Activated CD4-positive, alpha-beta T cell treated with anti-CD3 and anti-CD28 coated beads, Interleukin-2, amount 10 ng/mL, durations not matched to agents 24 days and 14 days (primary cell): Measurements from ENCODE around the gene MYMX. TPM values are rescaled to one million over a fixed set of nuclear protein-coding genes. Genes with fewer than 3 reads are reported as not detected.
A peak's percentile ranks its signal among the peaks of the same experiment; 100 is the strongest.

ENCODE experiments used
- DNase-seq: peaks from one replicate; pipeline ENCODE4 v3.0.0; 2022
- H3K27ac Mint-ChIP-seq: one replicate; pipeline ENCODE4 v1.8.0; 2022; ENCODE audit warnings: mild to moderate bottlenecking, mixed read lengths
- H3K27me3 Mint-ChIP-seq: one replicate; pipeline ENCODE4 v1.8.0; 2022; ENCODE audit warnings: mixed read lengths
- H3K36me3 Mint-ChIP-seq: one replicate; pipeline ENCODE4 v1.8.0; 2022; ENCODE audit warnings: low read depth, mild to moderate bottlenecking, mixed read lengths
- H3K4me1 Mint-ChIP-seq: one replicate; pipeline ENCODE4 v1.8.0; 2021; ENCODE audit warnings: mixed read lengths
- H3K4me3 Mint-ChIP-seq: one replicate; pipeline ENCODE4 v1.8.0; 2022; ENCODE audit warnings: mild to moderate bottlenecking, moderate library complexity, mixed read lengths
- H3K9me3 Mint-ChIP-seq: one replicate; pipeline ENCODE4 v1.8.0; 2021; ENCODE audit warnings: mixed read lengths
- intact Hi-C: fragments of 100-400 bp; cut with micrococcal nuclease; formaldehyde crosslinking; loops from one replicate; pipeline ENCODE4 v1.15.1; 2023
- total RNA-seq: library from RNA; stranded (reverse); gene quantifications from 2 replicates; pipeline ENCODE4 v1.2.3, GENCODE V29; 2022

The MYMX gene
- total RNA-seq, 1 donor from 2014 or later: not detected

- H3K9me3 Mint-ChIP-seq: no peaks in the 10 kb centered on the region
- peaks cover 60% of the 10 kb centered on the region for H3K4me1 Mint-ChIP-seq
- peaks cover 76% of the 10 kb centered on the region for H3K36me3 Mint-ChIP-seq
- H3K4me3 Mint-ChIP-seq: peak overlapping the region; percentile 86
- peak overlapping the region; percentile 94 for H3K27ac Mint-ChIP-seq
- intact Hi-C loops: no loop called here
- DNase-seq: no peak
- no peaks in the 10 kb centered on the region for H3K27me3 Mint-ChIP-seq
Measured at GRCh38 chr6:44258325-44258863, 41.7 kb downstream of the MYMX start.

- Mint-ChIP-seq H3K4me1 (peaks cover 59% of the 10 kb centered on the region), H3K27me3 (no peaks in the 10 kb centered on the region), H3K9me3 (no peaks in the 10 kb centered on the region), H3K27ac (peak overlapping the region; percentile 94), H3K4me3 (no peak overlapping the region), H3K36me3 (peaks cover 74% of the 10 kb centered on the region)
- intact Hi-C loops: no loop called here
- DNase-seq: no peak
Measured at GRCh38 chr6:44258921-44259320, 42.2 kb downstream of the MYMX start.

GRCh38 chr6:44260011-44260410 is 43.3 kb downstream of the MYMX start:
- no peak overlapping the region for H3K27ac Mint-ChIP-seq
- intact Hi-C loops: no loop called here
- no peaks in the 10 kb centered on the region for H3K9me3 Mint-ChIP-seq
- no peak for DNase-seq
- peaks cover 60% of the 10 kb centered on the region for H3K4me1 Mint-ChIP-seq
- H3K4me3 Mint-ChIP-seq: no peak overlapping the region
- no peaks in the 10 kb centered on the region for H3K27me3 Mint-ChIP-seq
- peaks cover 69% of the 10 kb centered on the region for H3K36me3 Mint-ChIP-seq

DNA sequence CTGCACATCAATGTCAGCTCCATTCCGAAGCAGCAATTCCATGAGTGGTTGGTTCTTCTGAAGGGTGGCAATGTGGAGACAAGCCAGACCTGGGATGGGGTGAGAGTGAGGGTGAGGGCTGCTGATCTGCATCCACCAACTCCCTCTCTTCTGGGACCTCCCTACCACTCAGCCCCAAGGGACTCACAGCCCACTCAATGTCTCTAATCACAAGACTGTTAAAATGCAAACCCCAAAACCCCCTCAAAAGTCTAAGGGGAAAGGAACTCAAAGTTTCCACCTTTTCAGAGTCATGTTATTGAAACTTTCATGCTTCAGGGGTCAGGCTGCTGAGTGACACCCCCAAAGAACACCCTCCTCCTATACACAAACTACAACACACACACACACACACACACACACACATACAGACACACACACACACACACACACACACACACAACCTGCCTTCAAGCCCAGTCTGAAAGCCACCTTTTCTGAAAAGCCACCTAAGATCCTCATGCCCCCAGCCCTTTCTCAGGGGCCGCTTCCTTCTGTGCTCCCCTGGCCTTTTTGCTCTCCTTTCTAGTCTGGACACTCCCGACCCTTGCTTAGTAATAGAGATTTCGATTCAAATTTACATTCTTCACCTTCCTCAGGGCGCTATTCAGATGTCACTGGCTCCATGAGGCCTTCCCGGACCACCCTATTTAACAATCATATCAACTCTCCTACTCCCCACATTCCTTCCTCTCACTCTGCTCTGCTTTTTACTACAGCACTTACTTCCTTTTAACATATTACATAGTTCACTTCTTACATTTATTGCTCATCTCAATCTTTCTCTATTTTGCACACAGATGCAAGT is 43.9 kb downstream of the MYMX start:
- Mint-ChIP-seq H3K4me1 (peaks cover 53% of the 10 kb centered on the region), H3K4me3 (peak overlapping the region; percentile 5), H3K27me3 (no peaks in the 10 kb centered on the region), H3K27ac (peak overlapping the region; percentile 12), H3K9me3 (no peaks in the 10 kb centered on the region), H3K36me3 (peaks cover 62% of the 10 kb centered on the region)
- intact Hi-C loops: no loop called here
- DNase-seq: no peak

DNA sequence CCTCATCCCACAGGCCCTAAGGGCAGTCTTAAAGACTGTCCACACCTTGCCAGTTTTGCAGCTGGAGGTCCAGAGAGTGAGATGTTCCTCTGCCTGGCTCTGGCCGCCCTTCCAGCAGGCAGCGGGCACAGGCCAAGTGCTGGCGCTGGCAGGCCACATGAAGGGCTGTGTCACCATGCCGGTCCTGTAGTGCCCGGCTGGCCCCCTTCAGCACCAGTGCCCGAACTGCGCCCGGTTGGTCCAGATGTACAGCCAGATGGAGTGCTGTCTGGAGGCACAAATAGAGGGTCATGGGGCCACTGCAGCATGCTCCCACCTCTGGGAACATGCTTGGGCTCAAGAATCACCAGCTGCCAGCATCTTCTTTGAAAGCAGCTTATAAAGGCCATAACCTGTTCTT is 44.9 kb downstream of the MYMX start:
- intact Hi-C loops: no loop called here
- no peak for DNase-seq
- H3K9me3 Mint-ChIP-seq: no peaks in the 10 kb centered on the region
- H3K27me3 Mint-ChIP-seq: no peaks in the 10 kb centered on the region
- peaks cover 56% of the 10 kb centered on the region for H3K36me3 Mint-ChIP-seq
- H3K4me1 Mint-ChIP-seq: peaks cover 52% of the 10 kb centered on the region
- H3K27ac Mint-ChIP-seq: peak overlapping the region; percentile 97
- H3K4me3 Mint-ChIP-seq: no peak overlapping the region

GRCh38 chr6:44262467-44263353 is 46.0 kb downstream of the MYMX start:
- Mint-ChIP-seq H3K27me3 (no peaks in the 10 kb centered on the region), H3K9me3 (no peaks in the 10 kb centered on the region), H3K4me3 (peak overlapping the region; percentile 100), H3K4me1 (peaks cover 57% of the 10 kb centered on the region), H3K27ac (peak overlapping the region; percentile 97), H3K36me3 (peaks cover 51% of the 10 kb centered on the region)
- no peak for DNase-seq
- intact Hi-C loops: loop anchor here (1.0 kb wide), 1 partner anchor 7 kb away; no protein-coding TSS in a partner anchor

DNA sequence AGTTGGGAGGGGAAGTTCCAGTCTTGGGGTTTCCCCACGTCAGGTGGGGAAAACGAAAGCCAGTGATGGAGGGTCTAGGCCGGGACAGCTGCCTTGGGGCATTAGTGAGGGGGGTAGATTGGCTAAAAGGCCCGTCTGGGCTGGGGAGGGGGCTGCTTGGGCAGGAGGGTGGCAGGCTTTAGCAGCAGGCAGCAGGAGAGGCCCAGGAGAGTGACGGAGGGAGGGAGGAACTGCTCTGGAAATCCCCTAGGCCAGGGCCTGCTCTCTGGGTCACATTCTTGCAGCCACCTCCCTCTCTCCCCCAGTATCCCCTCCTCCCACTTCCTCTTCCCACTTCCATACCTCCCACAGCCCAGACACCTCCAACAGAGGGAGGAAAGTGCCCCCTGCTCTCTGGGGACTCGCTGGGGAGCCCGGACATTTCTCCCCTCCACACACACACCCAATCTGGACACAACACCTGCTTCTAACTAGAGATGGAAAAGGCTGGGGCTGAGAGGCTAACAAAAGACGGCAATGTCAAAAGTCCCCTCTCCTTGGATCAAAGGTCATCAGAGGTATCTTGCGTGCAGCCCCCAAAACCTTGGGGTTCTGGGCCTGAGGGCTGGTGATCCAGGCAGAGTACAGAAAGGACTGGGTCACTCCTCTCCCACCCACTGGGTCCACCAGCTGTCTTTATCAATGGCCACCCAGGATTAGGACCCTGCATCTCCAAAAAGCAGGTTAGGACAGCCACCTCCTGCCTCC is 46.8 kb downstream of the MYMX start:
- intact Hi-C loops: loop anchor here (1.0 kb wide), 1 partner anchor 8 kb away; no protein-coding TSS in a partner anchor
- peaks cover 52% of the 10 kb centered on the region for H3K4me1 Mint-ChIP-seq
- peaks cover 44% of the 10 kb centered on the region for H3K36me3 Mint-ChIP-seq
- H3K27me3 Mint-ChIP-seq: peaks cover 3% of the 10 kb centered on the region
- no peaks in the 10 kb centered on the region for H3K9me3 Mint-ChIP-seq
- H3K4me3 Mint-ChIP-seq: peak overlapping the region; percentile 100
- DNase-seq: peak; percentile 83
- H3K27ac Mint-ChIP-seq: peak overlapping the region; percentile 97

DNA sequence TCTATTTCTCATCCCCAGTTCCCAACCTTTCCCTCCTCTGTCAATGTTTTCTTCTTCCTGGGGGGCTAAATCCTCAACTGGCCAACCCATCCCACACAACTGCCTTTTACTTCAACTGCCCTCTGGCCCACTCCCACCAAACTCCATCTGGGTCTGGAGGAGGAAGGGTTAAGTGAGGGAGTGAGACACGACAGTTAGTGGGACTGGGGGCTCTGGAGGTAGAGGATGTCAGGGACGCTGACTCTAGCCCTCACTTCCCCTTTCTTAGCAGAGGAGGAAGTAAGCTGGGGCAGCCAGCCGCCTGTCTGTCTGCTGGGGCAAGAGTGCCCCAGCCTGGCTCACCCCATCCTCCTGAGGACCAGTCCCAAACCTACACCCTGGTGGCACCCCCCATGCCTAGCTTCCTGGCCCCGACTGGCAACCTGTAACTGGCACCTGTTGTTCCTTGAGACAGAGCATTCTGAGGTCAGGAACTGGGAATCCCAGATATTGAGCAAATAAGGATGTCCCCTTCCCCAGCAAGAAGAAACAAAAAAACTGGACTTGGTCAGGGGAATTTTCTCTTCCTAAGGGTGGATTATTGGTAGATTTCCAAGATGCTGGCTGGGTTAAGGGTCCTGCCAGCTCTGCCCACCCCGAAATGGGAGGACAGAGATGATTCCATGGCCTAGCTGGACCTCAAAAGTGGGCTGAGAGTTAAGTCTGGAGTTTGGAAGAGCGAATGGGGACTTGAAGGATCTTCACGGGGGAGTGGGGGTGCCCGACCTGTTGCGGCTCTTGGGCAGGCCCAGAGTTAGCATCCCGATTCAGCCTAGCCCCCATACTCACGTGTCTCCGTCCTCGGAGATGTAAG is 47.7 kb downstream of the MYMX start:
- H3K4me1 Mint-ChIP-seq: peaks cover 51% of the 10 kb centered on the region
- intact Hi-C loops: loop anchor here (1.0 kb wide), 1 partner anchor 17 kb away; the partner anchor contains the start of gene HSP90AB1

DNA sequence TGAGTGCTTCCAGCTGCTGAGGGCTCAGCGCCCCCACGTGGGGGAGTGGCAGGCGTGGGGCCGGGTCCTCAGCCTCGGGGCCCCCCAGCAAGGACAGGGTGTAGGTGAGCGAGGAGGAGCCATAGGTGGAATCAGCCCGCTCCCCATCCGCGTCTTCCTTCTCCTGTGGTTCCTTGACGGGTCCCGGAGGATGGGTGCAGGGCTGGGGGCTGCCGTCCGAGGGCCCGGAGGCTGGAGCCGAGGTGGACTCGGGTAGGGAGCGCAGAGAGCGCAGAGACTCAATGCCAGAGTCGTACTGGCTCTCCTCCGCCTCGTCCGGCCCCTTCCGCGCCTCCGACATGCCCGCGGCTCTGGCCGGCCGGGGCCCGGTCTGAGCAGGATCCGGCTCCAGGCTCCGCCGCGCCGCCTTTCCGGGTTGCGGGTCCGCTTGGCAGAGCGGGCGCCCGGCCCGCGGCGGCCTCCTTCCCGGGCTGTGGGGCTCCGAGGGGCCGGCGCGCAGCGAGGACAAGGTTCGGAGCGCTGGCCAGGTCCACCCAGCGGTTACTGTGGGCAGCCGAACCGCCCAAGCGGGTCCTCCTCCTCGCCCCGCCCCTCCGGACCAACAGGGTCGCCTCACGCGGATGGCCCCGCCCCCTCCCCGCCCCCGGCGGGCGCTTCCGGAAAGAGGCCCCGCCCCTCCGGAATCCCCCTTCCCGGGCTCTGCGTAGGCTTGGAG is 48.4 kb downstream of the MYMX start, which contains the start of gene NFKBIE:
NFKBIE (minus strand) TSS at position 545 of the 715 bp plus-strand sequence; CDS start at position 340, 205 bp downstream.
- peak; percentile 98 for DNase-seq
- Mint-ChIP-seq H3K4me1 (peaks cover 59% of the 10 kb centered on the region), H3K27me3 (peaks cover 19% of the 10 kb centered on the region), H3K27ac (peak within 1 kb of the TSS; percentile 97), H3K4me3 (peak within 1 kb of the TSS; percentile 100), H3K9me3 (no peaks in the 10 kb centered on the region), H3K36me3 (peaks cover 34% of the 10 kb centered on the region)
- intact Hi-C loops: loop anchor here (1.0 kb wide), 1 partner anchor 18 kb away; the partner anchor contains the start of gene HSP90AB1

More for the DNA sequence above, 47.7 kb downstream of the MYMX start:
- peaks cover 11% of the 10 kb centered on the region for H3K27me3 Mint-ChIP-seq
- peaks cover 38% of the 10 kb centered on the region for H3K36me3 Mint-ChIP-seq
- DNase-seq: peak; percentile 82
- no peaks in the 10 kb centered on the region for H3K9me3 Mint-ChIP-seq
- peak overlapping the region; percentile 100 for H3K4me3 Mint-ChIP-seq
- H3K27ac Mint-ChIP-seq: peak overlapping the region; percentile 97

- intact Hi-C loops: loop anchor here (1.0 kb wide), 1 partner anchor 18 kb away; the partner anchor contains the start of gene HSP90AB1
- Mint-ChIP-seq H3K27ac (peak overlapping the region; percentile 97), H3K4me1 (peaks cover 58% of the 10 kb centered on the region), H3K4me3 (peak overlapping the region; percentile 100), H3K27me3 (peaks cover 19% of the 10 kb centered on the region), H3K9me3 (no peaks in the 10 kb centered on the region), H3K36me3 (peaks cover 31% of the 10 kb centered on the region)
- DNase-seq: no peak
Measured at GRCh38 chr6:44265722-44266233, 49.1 kb downstream of the MYMX start.

GRCh38 chr6:44266347-44266746 is 49.6 kb downstream of the MYMX start:
- H3K4me1 Mint-ChIP-seq: peaks cover 52% of the 10 kb centered on the region
- H3K9me3 Mint-ChIP-seq: no peaks in the 10 kb centered on the region
- H3K27me3 Mint-ChIP-seq: peaks cover 23% of the 10 kb centered on the region
- H3K4me3 Mint-ChIP-seq: peak overlapping the region; percentile 100
- intact Hi-C loops: no loop called here
- peak overlapping the region; percentile 81 for H3K27ac Mint-ChIP-seq
- DNase-seq: no peak
- H3K36me3 Mint-ChIP-seq: peaks cover 25% of the 10 kb centered on the region
